ENCODE results near the gene NRXN2. TPM values are rescaled to one million over a fixed set of nuclear protein-coding genes. Genes with fewer than 3 reads are reported as not detected.

The NRXN2 gene
- total RNA-seq, 3 donors from 2014 or later, result 3.9 to 42.0 (median 6.9) TPM

- no peaks in the 10 kb centered on the region for H3K4me1 ChIP-seq (ENCODE audit: low read depth)
- no peaks in the 10 kb centered on the region for H3K9me3 ChIP-seq
- H3K4me3 ChIP-seq, result no peak overlapping the region
- DNase-seq (no peak), ATAC-seq (no peak)
- no peak for TF ChIP-seq CTCF (IDR thresholded peaks at IDR 0.05)
- H3K36me3 ChIP-seq (ENCODE audit: low read depth), result no peaks in the 10 kb centered on the region
- intact Hi-C loops (cut with DNase I, micrococcal nuclease), result no loop called here
Measured at GRCh38 chr11:64716473-64717267, 6.3 kb downstream of the NRXN2 start.

- TF ChIP-seq CTCF (IDR thresholded peaks at IDR 0.05), result no peak
- no peaks in the 10 kb centered on the region for H3K36me3 ChIP-seq (ENCODE audit: low read depth)
- H3K4me1 ChIP-seq (ENCODE audit: low read depth), result no peaks in the 10 kb centered on the region
- no peaks in the 10 kb centered on the region for H3K9me3 ChIP-seq
- DNase-seq, result no peak
- intact Hi-C loops (cut with DNase I, micrococcal nuclease), result no loop called here
- no peak for ATAC-seq
- H3K4me3 ChIP-seq, result no peak overlapping the region
Measured at GRCh38 chr11:64715756-64716472, 7.1 kb downstream of the NRXN2 start.

- TF ChIP-seq CTCF (IDR thresholded peaks at IDR 0.05), result no peak
- no peaks in the 10 kb centered on the region for H3K36me3 ChIP-seq (ENCODE audit: low read depth)
- H3K9me3 ChIP-seq, result no peaks in the 10 kb centered on the region
- intact Hi-C loops (cut with DNase I, micrococcal nuclease), result no loop called here
- no peaks in the 10 kb centered on the region for H3K4me1 ChIP-seq (ENCODE audit: low read depth)
- DNase-seq, result no peak
- ATAC-seq, result no peak
- no peak overlapping the region for H3K4me3 ChIP-seq
Measured at GRCh38 chr11:64715110-64715509, 7.9 kb downstream of the NRXN2 start.

GRCh38 chr11:64714666-64715065 is 8.3 kb downstream of the NRXN2 start:
- H3K4me3 ChIP-seq, result no peak overlapping the region
- TF ChIP-seq CTCF (IDR thresholded peaks at IDR 0.05), result no peak
- no peak for ATAC-seq
- H3K9me3 ChIP-seq, result no peaks in the 10 kb centered on the region
- no peaks in the 10 kb centered on the region for H3K4me1 ChIP-seq (ENCODE audit: low read depth)
- no peak for DNase-seq
- intact Hi-C loops (cut with DNase I, micrococcal nuclease), result no loop called here
- no peaks in the 10 kb centered on the region for H3K36me3 ChIP-seq (ENCODE audit: low read depth)

GRCh38 chr11:64713781-64714363 is 9.1 kb downstream of the NRXN2 start:
- intact Hi-C loops (cut with DNase I, micrococcal nuclease), result no loop called here
- Histone ChIP-seq H3K9me3 (no peaks in the 10 kb centered on the region), H3K4me3 (no peak overlapping the region), H3K36me3 (ENCODE audit: low read depth) (no peaks in the 10 kb centered on the region), H3K4me1 (ENCODE audit: low read depth) (no peaks in the 10 kb centered on the region)
- ATAC-seq (no peak), DNase-seq (no peak)
- no peak for TF ChIP-seq CTCF (IDR thresholded peaks at IDR 0.05)
